Activated CD4-positive, alpha-beta T cell treated with anti-CD3 and anti-CD28 coated beads for 36 hours (primary cell): ENCODE data around the gene PCDHGB2. TPM values are rescaled to one million over a fixed set of nuclear protein-coding genes. Genes with fewer than 3 reads are reported as not detected.

Experiments used
- ATAC-seq: fragments of 200-7000 bp; cut with Tn5 transposase; one replicate; pipeline ENCODE4 v1.10.0; 2021; ENCODE audit warnings: mild to moderate bottlenecking, moderate library complexity
- CTCF ChIA-PET: fragments of 350-600 bp; sonication (Branson Sonifier 250); formaldehyde crosslinking; loops from one replicate; lab custom pipeline; 2021; ENCODE audit warnings: antibody characterized with exemption; lab: Charles Lee
- POLR2A ChIA-PET: fragments of 350-600 bp; sonication (Branson Sonifier 250); formaldehyde crosslinking; loops from one replicate; lab custom pipeline; 2021; ENCODE audit warnings: antibody characterized with exemption, inconsistent platforms; lab: Charles Lee
- DNase-seq: peaks from one replicate; pipeline ENCODE4 v3.0.0-alpha.2; 2020
- H3K27ac Mint-ChIP-seq: one replicate; pipeline ENCODE4 v1.8.0; 2021; ENCODE audit warnings: mixed read lengths
- H3K27me3 Mint-ChIP-seq: one replicate; pipeline ENCODE4 v1.8.0; 2021; ENCODE audit warnings: mixed read lengths
- H3K36me3 Mint-ChIP-seq: one replicate; pipeline ENCODE4 v1.8.0; 2021; ENCODE audit warnings: low read depth, mixed read lengths
- H3K4me1 Mint-ChIP-seq: one replicate; pipeline ENCODE4 v1.8.0; 2021; ENCODE audit warnings: mixed read lengths
- H3K4me3 Mint-ChIP-seq: one replicate; pipeline ENCODE4 v1.8.0; 2021; ENCODE audit warnings: mild to moderate bottlenecking, moderate library complexity, mixed read lengths
- H3K9me3 Mint-ChIP-seq: one replicate; pipeline ENCODE4 v1.8.0; 2021; ENCODE audit warnings: low read depth, mixed read lengths
- intact Hi-C, 2 experiments: fragments of 100-400 bp; cut with DNase I in 1 of 2; cut with micrococcal nuclease in 1 of 2; formaldehyde crosslinking; loops; one replicate each; pipeline versions ENCODE4 v1.14.2 to v1.15.1; 2022 to 2024; cut with DNase I, micrococcal nuclease
- total RNA-seq, 2 experiments: library from RNA; stranded (reverse); gene quantifications; one replicate each; pipeline ENCODE4 v1.2.3, GENCODE V29; 2021

Gene PCDHGB2
- total RNA-seq, 2 experiments from 2014 or later = 0.07 to 0.18 TPM

DNA sequence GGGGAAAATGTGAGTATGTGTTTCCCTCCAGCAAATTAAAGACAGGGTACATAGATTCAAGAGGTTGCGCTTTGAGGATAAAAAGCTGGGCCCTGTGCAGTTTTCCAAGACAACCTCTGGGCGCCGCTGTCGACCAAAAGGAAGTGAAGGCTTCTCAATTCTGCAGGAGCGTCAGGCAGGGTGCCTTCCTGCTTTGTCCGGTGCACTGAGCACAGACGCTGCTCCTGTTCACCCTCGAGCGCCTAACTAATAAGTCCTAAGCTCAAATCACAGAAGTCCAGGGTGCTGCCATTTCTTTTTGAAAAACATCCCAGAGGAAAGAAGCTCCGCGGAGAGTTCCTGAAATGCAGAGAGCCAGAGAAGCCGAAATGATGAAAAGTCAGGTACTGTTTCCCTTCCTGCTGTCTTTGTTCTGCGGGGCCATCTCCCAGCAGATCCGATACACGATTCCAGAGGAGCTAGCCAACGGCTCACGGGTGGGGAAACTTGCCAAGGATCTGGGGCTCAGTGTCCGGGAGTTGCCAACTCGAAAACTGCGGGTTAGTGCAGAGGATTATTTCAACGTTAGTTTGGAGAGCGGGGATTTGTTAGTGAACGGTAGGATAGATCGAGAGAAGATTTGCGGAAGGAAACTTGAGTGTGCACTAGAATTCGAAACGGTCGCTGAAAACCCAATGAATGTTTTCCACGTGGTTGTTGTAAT, 9.7 kb upstream of the PCDHGB2 start, which contains the start of gene PCDHGB1:
PCDHGB1 (plus strand) TSS at position 183 of the 703 bp plus-strand sequence; CDS start at position 345, 162 bp downstream.
- CTCF ChIA-PET = interaction anchor here (0.7 to 1.6 kb wide), 6 partner anchors 12 to 208 kb away, joined by 3 to 6 read pairs (median 4); partner anchors contain the start of genes PCDHGA10, PCDHGA12, PCDHGA2 and PCDHGB3
- Mint-ChIP-seq H3K4me3 (peak within 1 kb of the TSS; percentile 31), H3K9me3 (peaks cover 20% of the 10 kb centered on the region), H3K27me3 (peaks cover 63% of the 10 kb centered on the region), H3K4me1 (no peaks in the 10 kb centered on the region), H3K27ac (no peak within 1 kb of the TSS), H3K36me3 (peaks cover 17% of the 10 kb centered on the region)
- peak; percentile 68 for DNase-seq
- intact Hi-C loops = loop anchor here (1.0 to 10.0 kb wide), 2 partner anchors 12 to 245 kb away; partner anchors contain the start of gene PCDHB3 (in 1 of the 2)
- POLR2A ChIA-PET = no interaction called here
- peak; percentile 71 for ATAC-seq

DNA sequence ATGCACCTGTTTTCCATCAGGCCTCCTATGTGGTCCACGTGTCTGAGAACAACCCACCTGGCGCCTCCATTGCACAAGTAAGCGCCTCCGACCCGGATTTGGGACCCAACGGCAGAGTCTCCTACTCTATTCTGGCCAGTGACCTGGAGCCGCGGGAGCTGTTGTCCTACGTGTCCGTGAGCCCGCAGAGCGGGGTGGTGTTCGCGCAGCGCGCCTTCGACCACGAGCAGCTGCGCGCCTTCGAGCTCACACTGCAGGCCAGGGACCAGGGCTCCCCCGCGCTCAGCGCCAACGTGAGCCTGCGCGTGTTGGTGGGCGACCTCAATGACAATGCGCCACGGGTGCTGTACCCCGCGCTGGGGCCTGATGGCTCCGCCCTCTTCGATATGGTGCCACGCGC, 8.2 kb upstream of the PCDHGB2 start:
- ATAC-seq (no peak), DNase-seq (no peak)
- H3K9me3 Mint-ChIP-seq = peaks cover 14% of the 10 kb centered on the region
- POLR2A ChIA-PET = no interaction called here
- intact Hi-C loops = no loop called here
- peaks cover 65% of the 10 kb centered on the region for H3K27me3 Mint-ChIP-seq
- H3K4me1 Mint-ChIP-seq = no peaks in the 10 kb centered on the region
- no peak overlapping the region for H3K27ac Mint-ChIP-seq
- H3K36me3 Mint-ChIP-seq = peaks cover 8% of the 10 kb centered on the region
- no peak overlapping the region for H3K4me3 Mint-ChIP-seq
- CTCF ChIA-PET = interaction anchor here (0.6 kb wide), 1 partner anchor 159 kb away, joined by 3 read pairs; the partner anchor contains the start of gene PCDHB10

DNA sequence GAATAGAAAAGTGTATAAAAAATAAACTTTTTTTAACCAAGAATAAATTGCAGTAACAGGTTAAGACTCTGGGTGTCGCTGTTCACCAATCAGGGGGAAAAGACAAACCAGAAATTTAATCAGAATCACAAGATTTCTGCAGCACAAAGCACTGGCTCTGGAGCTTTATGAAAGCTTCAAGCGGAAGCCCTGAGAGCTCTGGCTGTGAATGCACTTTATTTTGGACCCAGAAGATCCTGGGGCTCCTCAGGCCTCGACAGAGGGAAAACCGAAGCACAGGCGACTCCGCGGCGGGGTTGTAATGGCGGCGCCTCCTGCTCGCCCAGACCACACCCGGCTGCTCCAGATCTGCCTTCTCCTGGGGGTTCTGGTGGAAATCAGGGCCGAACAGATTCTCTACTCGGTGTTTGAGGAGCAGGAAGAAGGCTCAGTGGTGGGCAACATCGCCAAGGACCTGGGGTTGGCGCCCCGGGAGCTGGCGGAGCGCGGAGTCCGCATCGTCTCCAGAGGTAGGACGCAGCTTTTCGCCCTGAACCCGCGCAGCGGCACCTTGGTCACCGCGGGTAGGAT, 4.8 kb upstream of the PCDHGB2 start, which contains the start of gene PCDHGA4:
PCDHGA4 (plus strand) TSS at position 122 of the 570 bp plus-strand sequence; CDS start at position 209, 87 bp downstream.
- Mint-ChIP-seq H3K9me3 (peaks cover 11% of the 10 kb centered on the region), H3K4me3 (peak within 1 kb of the TSS; percentile 37), H3K4me1 (peaks cover 2% of the 10 kb centered on the region), H3K27me3 (peaks cover 68% of the 10 kb centered on the region), H3K27ac (no peak within 1 kb of the TSS), H3K36me3 (peaks cover 9% of the 10 kb centered on the region)
- no peak for ATAC-seq
- DNase-seq = no peak
- intact Hi-C loops = no loop called here
- CTCF ChIA-PET = interaction anchor here (0.8 to 2.0 kb wide), 11 partner anchors 9 to 203 kb away, joined by 3 to 8 read pairs (median 4); partner anchors contain the start of genes PCDHGA12, PCDHGA5, PCDHGB3 and TAF7
- POLR2A ChIA-PET = no interaction called here

DNA sequence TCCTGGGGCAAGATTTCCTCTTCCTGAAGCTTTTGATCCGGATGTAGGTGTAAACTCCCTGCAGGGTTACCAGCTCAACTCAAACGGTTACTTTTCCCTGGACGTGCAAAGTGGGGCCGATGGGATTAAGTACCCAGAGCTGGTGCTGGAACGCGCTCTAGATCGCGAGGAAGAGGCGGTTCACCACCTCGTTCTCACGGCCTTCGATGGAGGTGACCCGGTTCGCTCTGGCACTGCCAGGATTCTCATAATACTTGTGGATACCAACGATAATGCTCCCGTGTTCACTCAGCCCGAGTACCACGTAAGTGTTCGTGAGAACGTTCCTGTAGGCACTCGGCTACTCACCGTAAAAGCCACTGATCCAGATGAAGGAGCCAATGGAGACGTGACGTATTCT, 4.2 kb upstream of the PCDHGB2 start:
- peak overlapping the region; percentile 37 for H3K4me3 Mint-ChIP-seq
- ATAC-seq = no peak
- POLR2A ChIA-PET = no interaction called here

DNA sequence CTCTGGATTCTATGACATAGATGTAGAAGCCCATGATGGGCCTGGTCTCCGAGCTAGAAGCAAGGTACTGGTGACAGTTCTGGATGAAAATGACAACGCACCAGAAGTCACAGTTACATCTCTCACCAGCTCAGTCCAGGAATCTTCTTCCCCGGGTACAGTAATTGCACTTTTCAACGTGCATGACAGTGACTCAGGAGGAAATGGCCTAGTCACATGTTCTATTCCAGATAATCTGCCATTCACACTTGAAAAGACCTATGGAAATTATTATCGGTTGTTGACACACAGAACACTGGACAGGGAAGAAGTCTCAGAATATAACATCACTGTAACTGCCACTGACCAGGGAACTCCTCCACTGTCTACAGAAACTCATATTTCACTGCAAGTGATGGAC, 3.7 kb upstream of the PCDHGB2 start:
- Mint-ChIP-seq H3K36me3 (peaks cover 17% of the 10 kb centered on the region), H3K27me3 (peaks cover 70% of the 10 kb centered on the region), H3K4me1 (peaks cover 2% of the 10 kb centered on the region), H3K9me3 (peaks cover 19% of the 10 kb centered on the region), H3K4me3 (no peak overlapping the region), H3K27ac (no peak overlapping the region)
- DNase-seq (no peak), ATAC-seq (no peak)
- ChIA-PET CTCF (interaction anchor here (0.6 to 2.0 kb wide), 9 partner anchors 22 to 208 kb away, joined by 3 to 8 read pairs (median 5); partner anchors contain the start of genes PCDHGA12 and TAF7), POLR2A (no interaction called here)
- intact Hi-C loops = no loop called here

More for the DNA sequence above, 4.2 kb upstream of the PCDHGB2 start:
- peaks cover 12% of the 10 kb centered on the region for H3K36me3 Mint-ChIP-seq
- peaks cover 17% of the 10 kb centered on the region for H3K9me3 Mint-ChIP-seq
- peaks cover 70% of the 10 kb centered on the region for H3K27me3 Mint-ChIP-seq
- CTCF ChIA-PET = interaction anchor here (0.8 to 2.0 kb wide), 10 partner anchors 8 to 209 kb away, joined by 3 to 8 read pairs (median 4); partner anchors contain the start of genes PCDHGA12, PCDHGA5 and TAF7
- H3K27ac Mint-ChIP-seq = no peak overlapping the region
- no peak for DNase-seq
- H3K4me1 Mint-ChIP-seq = peaks cover 2% of the 10 kb centered on the region
- intact Hi-C loops = no loop called here

DNA sequence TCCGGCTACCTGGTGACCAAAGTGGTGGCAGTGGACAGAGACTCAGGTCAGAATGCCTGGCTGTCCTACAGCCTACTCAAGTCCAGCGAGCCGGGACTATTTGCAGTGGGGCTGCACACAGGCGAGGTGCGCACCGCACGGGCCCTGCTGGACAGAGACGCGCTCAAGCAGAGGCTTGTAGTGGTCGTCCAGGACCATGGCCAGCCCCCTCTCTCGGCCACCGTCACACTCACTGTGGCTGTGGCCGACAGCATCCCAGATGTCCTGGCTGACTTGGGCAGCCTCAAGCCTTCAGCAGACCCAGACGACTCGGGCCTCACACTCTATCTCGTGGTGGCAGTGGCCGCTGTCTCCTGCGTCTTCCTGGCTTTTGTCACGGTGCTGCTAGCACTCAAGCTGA, 2.8 kb upstream of the PCDHGB2 start:
- ChIA-PET POLR2A (no interaction called here), CTCF (interaction anchor here (0.6 to 1.5 kb wide), 2 partner anchors 63 to 207 kb away, joined by 3 to 5 read pairs; no protein-coding TSS in a partner anchor)
- peaks cover 2% of the 10 kb centered on the region for H3K4me1 Mint-ChIP-seq
- intact Hi-C loops = no loop called here
- DNase-seq (no peak), ATAC-seq (no peak)
- H3K36me3 Mint-ChIP-seq = peaks cover 19% of the 10 kb centered on the region
- H3K4me3 Mint-ChIP-seq = no peak overlapping the region
- H3K9me3 Mint-ChIP-seq = peaks cover 22% of the 10 kb centered on the region
- H3K27me3 Mint-ChIP-seq = peaks cover 70% of the 10 kb centered on the region
- H3K27ac Mint-ChIP-seq = no peak overlapping the region

DNA sequence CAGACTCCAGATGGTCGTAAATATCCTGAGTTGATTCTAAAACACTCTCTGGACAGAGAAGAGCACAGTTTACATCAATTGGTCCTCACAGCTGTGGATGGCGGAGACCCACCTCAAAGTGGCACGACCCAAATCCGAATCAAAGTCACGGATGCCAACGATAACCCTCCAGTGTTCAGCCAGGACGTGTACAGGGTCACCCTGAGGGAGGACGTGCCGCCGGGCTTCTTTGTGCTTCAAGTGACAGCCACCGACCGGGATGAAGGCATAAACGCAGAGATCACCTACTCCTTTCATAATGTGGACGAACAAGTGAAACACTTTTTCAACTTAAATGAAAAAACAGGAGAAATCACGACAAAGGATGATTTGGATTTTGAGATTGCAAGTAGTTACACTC, 891 bp downstream of the PCDHGB2 start:
- no peak overlapping the region for H3K27ac Mint-ChIP-seq
- peaks cover 2% of the 10 kb centered on the region for H3K4me1 Mint-ChIP-seq
- H3K36me3 Mint-ChIP-seq = peaks cover 34% of the 10 kb centered on the region
- DNase-seq (no peak), ATAC-seq (no peak)
- intact Hi-C loops = loop anchor here (5.0 to 10.0 kb wide), 5 partner anchors 116 to 566 kb away; partner anchors contain the start of genes PCDHA12 (in 1 of the 2), PCDHA2 (in 1 of the 2), PCDHA8 (in 1 of the 2) and PCDHA9 (in 1 of the 2)
- POLR2A ChIA-PET = no interaction called here
- H3K9me3 Mint-ChIP-seq = peaks cover 38% of the 10 kb centered on the region
- CTCF ChIA-PET = interaction anchor here (1.1 kb wide), 1 partner anchor 25 kb away, joined by 3 read pairs; no protein-coding TSS in a partner anchor
- H3K27me3 Mint-ChIP-seq = peaks cover 80% of the 10 kb centered on the region
- H3K4me3 Mint-ChIP-seq = no peak overlapping the region

DNA sequence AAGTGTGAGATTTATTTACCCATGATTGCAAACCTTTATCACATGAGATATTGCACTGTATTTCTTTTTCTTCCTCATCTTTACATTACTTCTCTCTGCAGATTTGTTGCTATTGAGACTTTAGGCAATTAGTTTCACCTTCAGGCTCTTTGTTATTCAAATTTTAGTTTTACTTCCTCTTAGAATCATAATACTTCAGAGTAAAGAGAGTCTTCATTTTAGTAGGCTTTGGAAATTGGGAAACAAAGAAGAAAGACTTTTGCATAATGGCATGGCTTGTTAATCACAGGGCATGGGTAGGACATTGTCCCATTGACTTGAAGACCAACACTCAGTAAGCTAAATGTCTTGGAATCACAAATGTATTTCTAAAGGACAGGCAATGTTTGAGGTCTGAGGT, 2.9 kb downstream of the PCDHGB2 start:
- H3K9me3 Mint-ChIP-seq = peaks cover 40% of the 10 kb centered on the region
- CTCF ChIA-PET = interaction anchor here (0.5 to 1.0 kb wide), 3 partner anchors 150 to 1429 kb away, joined by 3 read pairs; no protein-coding TSS in a partner anchor
- POLR2A ChIA-PET = no interaction called here
- intact Hi-C loops = loop anchor here (1.0 to 10.0 kb wide), 6 partner anchors 12 to 568 kb away; partner anchors contain the start of genes PCDHA12 (in 1 of the 2), PCDHA2 (in 1 of the 2), PCDHA8 (in 1 of the 2) and PCDHA9 (in 1 of the 2)
- H3K36me3 Mint-ChIP-seq = peaks cover 38% of the 10 kb centered on the region
- ATAC-seq (no peak), DNase-seq (no peak)
- no peak overlapping the region for H3K4me3 Mint-ChIP-seq
- H3K27me3 Mint-ChIP-seq = peaks cover 73% of the 10 kb centered on the region
- peaks cover 2% of the 10 kb centered on the region for H3K4me1 Mint-ChIP-seq
- H3K27ac Mint-ChIP-seq = no peak overlapping the region

DNA sequence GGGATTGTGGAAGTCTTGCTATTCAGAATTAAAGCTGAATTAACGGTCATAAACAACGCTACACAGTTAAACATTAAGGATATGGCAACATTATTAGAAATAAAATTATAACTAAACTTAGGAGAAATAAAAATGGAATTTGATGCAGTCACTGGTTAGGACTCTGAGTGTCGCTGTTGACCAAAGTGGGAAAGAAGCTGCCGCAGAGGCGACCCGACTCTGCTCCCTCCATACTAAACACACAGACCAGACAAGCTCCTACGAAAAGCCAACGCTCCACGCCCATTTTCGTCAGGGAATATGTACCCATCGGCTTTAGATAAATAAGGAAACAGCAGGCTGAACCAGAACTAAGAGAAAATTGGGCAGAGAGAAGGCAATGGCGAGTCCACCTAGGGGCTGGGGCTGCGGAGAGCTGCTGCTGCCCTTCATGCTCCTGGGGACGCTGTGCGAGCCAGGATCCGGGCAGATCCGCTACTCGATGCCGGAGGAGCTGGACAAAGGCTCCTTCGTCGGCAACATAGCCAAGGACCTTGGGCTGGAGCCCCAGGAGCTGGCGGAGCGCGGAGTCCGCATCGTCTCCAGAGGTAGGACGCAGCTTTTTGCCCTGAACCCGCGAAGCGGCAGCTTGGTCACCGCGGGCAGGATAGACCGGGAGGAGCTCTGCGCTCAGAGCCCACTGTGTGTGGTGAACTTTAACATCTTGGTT, 4.3 kb downstream of the PCDHGB2 start, which contains the start of gene PCDHGA5:
PCDHGA5 (plus strand) TSS at position 211 of the 709 bp plus-strand sequence; CDS start at position 380, 169 bp downstream.
- Mint-ChIP-seq H3K36me3 (peaks cover 38% of the 10 kb centered on the region), H3K4me1 (peaks cover 2% of the 10 kb centered on the region), H3K27me3 (peaks cover 71% of the 10 kb centered on the region), H3K27ac (no peak within 1 kb of the TSS), H3K4me3 (no peak within 1 kb of the TSS), H3K9me3 (peaks cover 40% of the 10 kb centered on the region)
- ATAC-seq (no peak), DNase-seq (no peak)
- intact Hi-C loops = loop anchor here (5.0 to 10.0 kb wide), 5 partner anchors 119 to 569 kb away; partner anchors contain the start of genes PCDHA12 (in 1 of the 2), PCDHA2 (in 1 of the 2), PCDHA8 (in 1 of the 2) and PCDHA9 (in 1 of the 2)
- CTCF ChIA-PET = interaction anchor here (0.6 to 1.7 kb wide), 7 partner anchors 9 to 188 kb away, joined by 3 to 4 read pairs (median 3); partner anchors contain the start of genes PCDHGA2, PCDHGA4 and PCDHGB6
- POLR2A ChIA-PET = no interaction called here
